ENCODE results near the gene PADI2. TPM values are rescaled to one million over a fixed set of nuclear protein-coding genes. Genes with fewer than 3 reads are reported as not detected.

PADI2 gene
- total and polyA plus RNA-seq, 2 donors (not counting 1 experiment from before 2014, with no cell fraction given), result 0.25 to 14.2 TPM

DNA sequence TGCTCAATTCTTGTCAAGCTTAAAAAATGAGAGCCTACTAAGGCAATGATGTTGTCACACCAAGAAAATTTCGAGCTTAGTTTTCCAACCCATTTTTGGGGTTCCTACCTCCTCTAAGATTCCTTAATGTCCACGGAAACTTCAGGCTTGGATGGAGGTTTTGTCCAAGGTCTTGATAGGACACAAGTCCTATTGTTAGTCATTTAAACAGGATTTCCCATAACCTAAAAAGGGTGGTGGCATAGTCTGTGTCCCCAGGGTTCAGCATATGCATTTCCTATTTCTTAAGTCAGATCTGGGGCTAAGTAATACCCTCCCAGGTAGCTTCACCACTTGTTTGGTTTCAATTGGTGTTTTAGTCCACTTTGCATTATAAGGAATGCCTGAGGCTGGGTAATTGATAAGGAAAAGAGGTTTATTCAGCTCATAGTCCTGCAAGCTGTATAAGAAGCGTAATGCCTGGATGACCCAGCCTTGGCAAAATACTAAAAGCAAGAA is 10.9 kb upstream of the PADI2 start:
- H3K4me3 Mint-ChIP-seq, result no peak overlapping the region
- Histone ChIP-seq H3K4me1 (ENCODE audit: control insufficient read depth in 2 of 2, insufficient read depth in 2 of 2, low read length in 2 of 2) (peaks cover 4 to 13% of the 10 kb centered on the region in 2 donors), H3K4me2 (replicated peaks; ENCODE audit: low read depth, low read length, poor library complexity, severe bottlenecking) (no peak overlapping the region), H3K4me3 (ENCODE audit: control extremely low read depth in 1 of 5, extremely low read depth in 1 of 5, insufficient read depth in 1 of 5, low read depth in 2 of 5, low read length in 4 of 5) (no peak overlapping the region), H3K36me3 (replicated peaks in 1 of 2; ENCODE audit: control extremely low read depth in 1 of 2, control insufficient read depth in 1 of 2, extremely low read depth in 1 of 2, insufficient read depth in 2 of 2, low read length in 1 of 2) (no peaks in the 10 kb centered on the region), H3K9me3 (ENCODE audit: control extremely low read depth in 1 of 3, control insufficient read depth in 2 of 3, insufficient read depth in 1 of 3, low read length in 2 of 3) (no peaks in the 10 kb centered on the region), H4K20me1 (ENCODE audit: control insufficient read depth, insufficient read depth, low read length, poor library complexity, severe bottlenecking) (no peaks in the 10 kb centered on the region), H3K27ac (ENCODE audit: low read length in 2 of 2) (no peak overlapping the region), H3K27me3 (replicated peaks in 1 of 4; ENCODE audit: control extremely low read depth in 1 of 4, control insufficient read depth in 3 of 4, insufficient read depth in 4 of 4, low read length in 3 of 4) (peaks cover 0 to 9% (median 0%) of the 10 kb centered on the region in 4 experiments), H3K79me2 (ENCODE audit: control insufficient read depth, insufficient read depth, low read length) (no peaks in the 10 kb centered on the region), H3K9ac (ENCODE audit: low read length) (no peak overlapping the region), H2AFZ (ENCODE audit: insufficient read depth, low read depth, low read length, poor library complexity, severe bottlenecking) (no peak overlapping the region)
- DNase-seq (no peak), ATAC-seq (ENCODE audit: low read depth) (no peak)
- intact Hi-C loops (cut with micrococcal nuclease), result no loop called here
- H3K9me3 Mint-ChIP-seq (ENCODE audit: insufficient read depth), result no peaks in the 10 kb centered on the region
- ChIA-PET POLR2A (interaction anchor here (0.6 to 2.7 kb wide), 2 partner anchors 12 to 76 kb away, joined by 3 to 11 read pairs; no protein-coding TSS in a partner anchor), CTCF (interaction anchor here (0.7 to 1.8 kb wide), 4 partner anchors 9 to 109 kb away, joined by 3 to 13 read pairs (median 5); no protein-coding TSS in a partner anchor)
- H3K4me1 Mint-ChIP-seq, result peaks cover 21% of the 10 kb centered on the region
- TF ChIP-seq EZH2 (IDR thresholded peaks at IDR 0.05; ENCODE audit: borderline replicate concordance, insufficient read depth, low read depth, low read length, poor library complexity, severe bottlenecking), result no peak
- TF ChIP-seq, protein P1, sequence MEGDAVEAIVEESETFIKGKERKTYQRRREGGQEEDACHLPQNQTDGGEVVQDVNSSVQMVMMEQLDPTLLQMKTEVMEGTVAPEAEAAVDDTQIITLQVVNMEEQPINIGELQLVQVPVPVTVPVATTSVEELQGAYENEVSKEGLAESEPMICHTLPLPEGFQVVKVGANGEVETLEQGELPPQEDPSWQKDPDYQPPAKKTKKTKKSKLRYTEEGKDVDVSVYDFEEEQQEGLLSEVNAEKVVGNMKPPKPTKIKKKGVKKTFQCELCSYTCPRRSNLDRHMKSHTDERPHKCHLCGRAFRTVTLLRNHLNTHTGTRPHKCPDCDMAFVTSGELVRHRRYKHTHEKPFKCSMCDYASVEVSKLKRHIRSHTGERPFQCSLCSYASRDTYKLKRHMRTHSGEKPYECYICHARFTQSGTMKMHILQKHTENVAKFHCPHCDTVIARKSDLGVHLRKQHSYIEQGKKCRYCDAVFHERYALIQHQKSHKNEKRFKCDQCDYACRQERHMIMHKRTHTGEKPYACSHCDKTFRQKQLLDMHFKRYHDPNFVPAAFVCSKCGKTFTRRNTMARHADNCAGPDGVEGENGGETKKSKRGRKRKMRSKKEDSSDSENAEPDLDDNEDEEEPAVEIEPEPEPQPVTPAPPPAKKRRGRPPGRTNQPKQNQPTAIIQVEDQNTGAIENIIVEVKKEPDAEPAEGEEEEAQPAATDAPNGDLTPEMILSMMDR (IDR thresholded peaks at IDR 0.05), result no peak
- H3K27ac Mint-ChIP-seq, result no peak overlapping the region
- WGBS (ENCODE audit: insufficient coverage), result 92% methylated on average over 1 of the region's 3 CpGs
- H3K27me3 Mint-ChIP-seq, result peaks cover 9% of the 10 kb centered on the region

DNA sequence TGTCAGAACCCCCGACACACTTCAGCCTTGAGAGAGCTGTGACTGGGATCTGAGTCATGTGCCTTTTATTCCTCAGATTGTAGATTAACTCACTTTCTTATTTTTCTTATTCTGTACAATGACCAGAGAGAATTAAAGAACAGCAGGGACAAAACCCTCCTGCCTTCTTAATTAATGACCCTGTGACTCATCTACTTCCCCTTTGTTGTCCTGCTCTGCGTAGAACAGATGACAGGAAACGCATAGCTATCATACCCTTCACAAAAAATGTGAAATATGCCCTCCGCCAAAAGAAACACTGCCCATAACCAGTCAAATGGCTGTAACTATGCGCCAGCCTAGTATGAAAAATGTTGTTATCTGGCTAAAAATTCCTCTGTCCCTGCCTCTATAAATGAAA is 9.1 kb upstream of the PADI2 start:
- H3K4me2 ChIP-seq (replicated peaks; ENCODE audit: low read depth, low read length, poor library complexity, severe bottlenecking), result peak overlapping the region; percentile 25
- POLR2A ChIA-PET, result interaction anchor here (0.6 to 2.7 kb wide), 3 partner anchors 13 to 105 kb away, joined by 3 to 11 read pairs (median 3); no protein-coding TSS in a partner anchor
- Mint-ChIP-seq H3K9me3 (ENCODE audit: insufficient read depth) (no peaks in the 10 kb centered on the region), H3K4me3 (peak overlapping the region; percentile 56), H3K27ac (peak overlapping the region; percentile 78), H3K4me1 (peaks cover 21% of the 10 kb centered on the region), H3K27me3 (peaks cover 3% of the 10 kb centered on the region)
- intact Hi-C loops (cut with micrococcal nuclease), result loop anchor here (1.0 kb wide), 1 partner anchor 13 kb away; no protein-coding TSS in a partner anchor
- peak overlapping the region; percentile 39 for H2AFZ ChIP-seq (ENCODE audit: insufficient read depth, low read depth, low read length, poor library complexity, severe bottlenecking)
- peaks cover 0 to 8% (median 0%) of the 10 kb centered on the region in 4 experiments for H3K27me3 ChIP-seq (replicated peaks in 1 of 4; ENCODE audit: control extremely low read depth in 1 of 4, control insufficient read depth in 3 of 4, insufficient read depth in 4 of 4, low read length in 3 of 4)
- H3K9ac ChIP-seq (ENCODE audit: low read length), result no peak overlapping the region
- TF ChIP-seq, protein P1 (IDR thresholded peaks at IDR 0.05), result no peak
- TF ChIP-seq EZH2 (IDR thresholded peaks at IDR 0.05; ENCODE audit: borderline replicate concordance, insufficient read depth, low read depth, low read length, poor library complexity, severe bottlenecking), result no peak
- no peaks in the 10 kb centered on the region for H4K20me1 ChIP-seq (ENCODE audit: control insufficient read depth, insufficient read depth, low read length, poor library complexity, severe bottlenecking)
- DNase-seq (peak; percentile 58), ATAC-seq (ENCODE audit: low read depth) (peak; percentile 75)
- no peaks in the 10 kb centered on the region for H3K79me2 ChIP-seq (ENCODE audit: control insufficient read depth, insufficient read depth, low read length)
- no peaks in the 10 kb centered on the region for H3K9me3 ChIP-seq (ENCODE audit: control extremely low read depth in 1 of 3, control insufficient read depth in 2 of 3, insufficient read depth in 1 of 3, low read length in 2 of 3)
- no CpG with 5 or more reads among the region's 5 CpGs for WGBS (ENCODE audit: insufficient coverage)
- H3K4me3 ChIP-seq (ENCODE audit: control extremely low read depth in 1 of 5, extremely low read depth in 1 of 5, insufficient read depth in 1 of 5, low read depth in 2 of 5, low read length in 4 of 5), result no peak overlapping the region
- peaks cover 4 to 13% of the 10 kb centered on the region in 2 donors for H3K4me1 ChIP-seq (ENCODE audit: control insufficient read depth in 2 of 2, insufficient read depth in 2 of 2, low read length in 2 of 2)
- CTCF ChIA-PET, result interaction anchor here (0.7 to 10.2 kb wide), 6 partner anchors 8 to 212 kb away, joined by 3 to 373 read pairs (median 10); no protein-coding TSS in a partner anchor
- no peak overlapping the region for H3K27ac ChIP-seq (ENCODE audit: low read length in 2 of 2)
- no peaks in the 10 kb centered on the region for H3K36me3 ChIP-seq (replicated peaks in 1 of 2; ENCODE audit: control extremely low read depth in 1 of 2, control insufficient read depth in 1 of 2, extremely low read depth in 1 of 2, insufficient read depth in 2 of 2, low read length in 1 of 2)

Measured in B cell (primary cell).